HG03045 (cell line): Measurements from ENCODE around the gene CELA2A.
"Not testable (repeated sequence)": the region's sequence is repeated elsewhere in the genome, so short reads cannot be mapped to it uniquely, and the experiment has no call there.

ENCODE experiments used
- ATAC-seq: cut with Tn5 transposase; IDR thresholded peaks from one replicate; pipeline ENCODE4 v1.9.1; 2021; ENCODE audit warnings: mild to moderate bottlenecking, moderate library complexity; ENCODE audit not compliant: unreplicated experiment

CELA2A gene

GRCh38 chr1:15466955-15467625 lies 10.6 kb downstream of the CELA2A start:
- ATAC-seq, result not testable (repeated sequence)

- no peak for ATAC-seq
These were observed 11.6 kb downstream of the CELA2A start for GRCh38 chr1:15468145-15468544.

- ATAC-seq, result no peak
These were observed 12.8 kb downstream of the CELA2A start for GRCh38 chr1:15469361-15469760.

- ATAC-seq, result not testable (repeated sequence)
These were observed 13.4 kb downstream of the CELA2A start for GRCh38 chr1:15469821-15470448.

- not testable (repeated sequence) for ATAC-seq
These were observed 14.5 kb downstream of the CELA2A start for GRCh38 chr1:15471067-15471466.

- not testable (repeated sequence) for ATAC-seq
These were observed 15.2 kb downstream of the CELA2A start for GRCh38 chr1:15471723-15472122.

- ATAC-seq, result no peak
These were observed 16.1 kb downstream of the CELA2A start for GRCh38 chr1:15472587-15472986.

GRCh38 chr1:15475752-15476314 lies 19.3 kb downstream of the CELA2A start, which contains the start of gene CELA2B:
TSS of gene CELA2B (plus strand) at chr1:15476104. CDS start at chr1:15476126, 22 bp downstream.
- ATAC-seq, result no peak

- no peak for ATAC-seq
These were observed 20.4 kb downstream of the CELA2A start for GRCh38 chr1:15476927-15477326.

- no peak for ATAC-seq
These were observed 21.2 kb downstream of the CELA2A start for GRCh38 chr1:15477646-15478212.

GRCh38 chr1:15479654-15480347 lies 23.3 kb downstream of the CELA2A start:
- ATAC-seq, result no peak

- ATAC-seq, result not testable (repeated sequence)
These were observed 25.9 kb downstream of the CELA2A start for GRCh38 chr1:15482455-15482854.

GRCh38 chr1:15482983-15483543 lies 26.5 kb downstream of the CELA2A start:
- ATAC-seq, result not testable (repeated sequence)

- no peak for ATAC-seq
These were observed 27.4 kb downstream of the CELA2A start for GRCh38 chr1:15483971-15484370.

- not testable (repeated sequence) for ATAC-seq
These were observed 27.9 kb downstream of the CELA2A start for GRCh38 chr1:15484443-15484842.

GRCh38 chr1:15485636-15486035 lies 29.1 kb downstream of the CELA2A start:
- no peak for ATAC-seq

GRCh38 chr1:15486844-15487610 lies 30.5 kb downstream of the CELA2A start:
- ATAC-seq, result not testable (repeated sequence)

GRCh38 chr1:15488371-15488770 lies 31.8 kb downstream of the CELA2A start:
- ATAC-seq, result no peak

- no peak for ATAC-seq
These were observed 32.7 kb downstream of the CELA2A start for GRCh38 chr1:15489052-15489736.
